NCI-H748 treated with DMSO at 0.1 percent for 48 hours (cell line): ENCODE results near the gene PPP1R12C.
"Not testable (repeated sequence)": the region's sequence is repeated elsewhere in the genome, so short reads cannot be mapped to it uniquely, and the experiment has no call there.

Experiments
- DNase-seq: peaks from one replicate; lab custom pipeline; 2025; lab: John Stamatoyannopoulos, UW

Gene PPP1R12C

GRCh38 chr19:55112246-55112776, 5.1 kb downstream of the PPP1R12C start:
- no peak for DNase-seq

DNA sequence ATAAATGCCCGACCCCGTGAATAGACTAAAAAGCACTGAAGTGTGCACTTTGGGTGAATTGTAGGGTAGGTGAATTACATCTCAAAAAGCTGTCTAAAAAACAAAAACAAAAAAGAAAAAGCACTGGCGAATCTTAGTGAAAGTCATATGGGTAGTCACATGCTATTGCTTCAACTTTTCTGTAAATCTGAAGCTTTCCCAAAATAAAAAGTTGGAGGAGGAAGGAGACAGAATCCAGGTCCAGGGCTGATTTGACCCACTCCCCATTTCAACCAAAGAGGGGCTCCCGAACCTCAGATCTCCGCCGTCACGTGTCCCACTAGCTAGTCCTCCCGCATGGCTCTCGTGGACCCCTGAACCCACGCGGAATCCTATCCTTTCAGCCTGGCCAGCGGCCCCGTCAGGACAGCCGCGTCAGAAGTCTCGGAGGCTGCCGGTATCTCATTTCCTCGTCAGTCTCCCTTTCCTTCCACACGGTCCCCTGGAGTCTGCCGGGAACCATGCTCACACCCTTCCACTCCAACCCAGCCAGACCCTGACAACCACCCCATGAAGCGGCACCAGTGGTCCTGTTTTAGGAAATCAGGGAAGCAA, 6.1 kb downstream of the PPP1R12C start:
- DNase-seq: no peak

- no peak for DNase-seq
Observed at GRCh38 chr19:55109527-55110291, 7.7 kb downstream of the PPP1R12C start.

DNA sequence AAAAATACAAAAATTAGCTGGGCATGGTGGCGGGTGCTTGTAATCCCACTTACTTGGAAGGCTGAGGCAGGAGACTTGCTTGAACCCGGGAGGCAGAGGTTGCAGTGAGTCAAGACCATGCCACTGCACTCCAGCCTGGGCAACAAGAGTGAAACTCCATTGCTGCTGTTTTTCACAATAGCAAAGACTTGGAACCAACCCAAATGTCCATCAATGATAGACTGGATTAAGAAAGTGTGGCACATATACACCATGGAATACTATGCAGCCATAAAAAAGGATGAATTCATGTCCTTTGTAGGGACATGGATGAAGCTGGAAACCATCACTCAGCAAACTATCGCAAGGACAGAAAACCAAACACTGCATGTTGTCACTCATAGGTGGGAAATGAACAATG, 10.2 kb downstream of the PPP1R12C start:
- DNase-seq: not testable (repeated sequence)

- DNase-seq: no peak
Observed at GRCh38 chr19:55106591-55106990, 10.8 kb downstream of the PPP1R12C start.

GRCh38 chr19:55105237-55105636, 12.2 kb downstream of the PPP1R12C start:
- no peak for DNase-seq

- DNase-seq: no peak
Observed at GRCh38 chr19:55103190-55103589, 14.2 kb downstream of the PPP1R12C start.

DNA sequence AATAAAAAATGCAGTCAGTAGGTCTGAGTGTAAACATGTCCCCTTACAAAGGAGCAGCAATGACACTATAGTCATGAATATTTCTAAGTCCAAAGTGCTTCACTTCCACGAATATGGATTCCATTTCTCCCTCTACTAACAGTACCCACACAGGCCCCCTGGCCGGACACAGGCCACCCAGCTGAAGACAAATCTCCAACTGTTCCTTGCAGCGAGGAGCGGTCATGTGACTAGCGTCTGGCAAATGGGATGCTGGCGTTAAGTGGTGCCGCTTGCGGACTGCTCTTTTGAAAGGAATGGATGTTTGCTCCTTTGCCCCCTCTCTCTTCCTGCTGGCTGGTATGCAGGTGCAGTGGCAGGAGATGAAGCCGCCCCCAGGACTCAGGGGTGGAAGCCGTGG, 16.2 kb downstream of the PPP1R12C start:
- DNase-seq: no peak

DNA sequence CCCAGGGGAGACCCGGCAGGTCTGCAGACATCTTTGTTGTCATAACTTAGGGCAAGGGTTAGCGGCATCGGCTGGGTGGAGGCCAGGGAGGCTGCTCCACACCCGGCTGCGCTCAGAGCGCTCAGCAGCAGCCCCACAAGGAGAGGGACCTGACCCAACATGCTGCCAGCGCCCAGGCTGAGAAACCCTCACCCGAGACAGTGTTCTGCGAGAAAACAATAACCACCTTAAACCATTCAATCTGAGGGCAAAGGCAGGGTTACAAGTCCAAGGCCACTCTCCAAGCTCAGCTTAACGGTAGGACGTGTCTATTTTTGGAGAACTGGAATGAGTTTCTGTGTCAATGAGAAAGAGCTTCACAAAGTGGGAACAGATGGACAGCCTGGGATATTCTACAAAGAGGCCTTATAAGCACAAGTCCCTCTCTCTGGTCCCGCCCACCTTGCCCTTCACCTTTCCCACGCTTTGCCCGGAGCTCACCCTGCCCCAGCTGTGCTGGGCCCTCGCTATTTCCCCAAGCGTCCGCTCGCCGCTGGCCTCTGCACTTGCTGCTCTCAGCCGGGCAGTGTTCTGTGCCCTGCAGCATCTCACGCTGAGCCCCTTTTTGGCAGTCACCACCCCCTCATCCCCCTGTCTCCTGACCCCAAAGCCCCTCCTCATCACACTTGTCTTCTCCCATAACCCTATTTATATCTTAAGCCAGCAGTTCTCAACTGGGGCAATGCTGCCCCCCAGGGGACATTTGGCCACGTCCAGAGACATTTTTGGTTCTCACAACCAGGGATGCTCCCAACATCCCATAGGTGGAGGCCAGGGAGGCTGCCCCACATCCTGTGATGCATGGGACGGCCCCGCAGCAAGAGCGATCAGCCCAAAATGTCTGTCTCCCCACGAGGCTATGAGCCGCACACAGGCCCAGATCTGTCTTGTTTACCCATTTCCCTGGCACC, 17.6 kb downstream of the PPP1R12C start:
- DNase-seq: no peak

GRCh38 chr19:55098716-55099556, 18.5 kb downstream of the PPP1R12C start:
- DNase-seq: no peak

GRCh38 chr19:55097864-55098715, 19.3 kb downstream of the PPP1R12C start:
- DNase-seq: no peak

GRCh38 chr19:55096061-55096701, 21.3 kb downstream of the PPP1R12C start:
- no peak for DNase-seq

- no peak for DNase-seq
Observed at GRCh38 chr19:55095260-55096060, 22.0 kb downstream of the PPP1R12C start.

GRCh38 chr19:55094456-55095259, 22.8 kb downstream of the PPP1R12C start:
- DNase-seq: no peak

DNA sequence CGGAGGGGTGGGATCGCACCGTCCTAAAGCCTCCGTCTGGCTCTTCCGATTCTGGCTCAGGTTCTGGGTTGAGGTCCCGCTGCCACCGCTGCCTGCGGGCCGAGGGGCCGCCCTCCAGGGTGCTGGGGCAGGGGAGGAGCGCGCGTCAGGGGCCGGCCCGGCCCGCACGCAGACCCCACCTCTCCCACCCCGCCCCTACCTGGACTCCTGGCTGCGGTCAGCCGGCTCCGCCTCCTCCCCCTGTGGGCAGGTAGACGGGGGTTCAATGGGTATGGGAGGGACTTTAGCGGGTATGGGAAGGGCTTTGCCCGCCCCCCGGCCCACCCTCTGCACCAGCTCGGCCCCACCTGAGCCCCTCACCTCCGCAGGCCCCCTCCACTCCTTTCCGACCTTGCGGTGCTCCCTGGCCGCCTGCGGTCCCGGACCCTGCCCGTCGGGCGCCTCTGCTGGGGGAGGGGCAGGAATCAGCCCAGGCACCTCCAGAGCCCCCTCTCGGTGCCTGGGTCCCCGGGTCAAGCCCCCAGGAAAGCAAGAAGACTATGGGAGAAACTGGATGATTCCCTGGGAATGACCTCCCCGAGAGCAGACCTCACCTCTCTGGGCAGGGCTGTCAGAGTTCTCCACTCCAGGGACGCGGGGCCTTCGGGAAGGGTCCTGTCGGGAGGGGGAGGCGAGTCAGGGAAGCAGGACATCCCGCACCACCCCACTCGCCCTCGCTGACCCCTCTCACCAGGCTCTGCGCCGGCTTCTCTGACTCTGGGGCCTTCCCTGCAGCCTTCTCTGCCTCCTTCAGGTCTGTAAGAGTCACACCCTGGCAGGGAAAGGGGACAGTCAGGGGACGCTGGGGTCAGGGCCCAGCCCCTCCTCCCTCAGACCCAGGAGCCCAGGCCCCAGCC, 24.8 kb downstream of the PPP1R12C start:
- no peak for DNase-seq

- DNase-seq: no peak
Observed at GRCh38 chr19:55091955-55092354, 25.5 kb downstream of the PPP1R12C start.
